ENCODE data around the gene MZT2A. TPM values are rescaled to one million over a fixed set of nuclear protein-coding genes. Genes with fewer than 3 reads are reported as not detected.

MZT2A gene
- total and polyA plus RNA-seq, 9 of the 15 experiments (the other 6 are each of a cell fraction or from before 2014, with no cell fraction given), result 5.8 to 355 (median 101) TPM

GRCh38 chr2:131492418-131493198 is 411 bp upstream of the MZT2A start (continued):
- TF ChIP-seq, protein P1, sequence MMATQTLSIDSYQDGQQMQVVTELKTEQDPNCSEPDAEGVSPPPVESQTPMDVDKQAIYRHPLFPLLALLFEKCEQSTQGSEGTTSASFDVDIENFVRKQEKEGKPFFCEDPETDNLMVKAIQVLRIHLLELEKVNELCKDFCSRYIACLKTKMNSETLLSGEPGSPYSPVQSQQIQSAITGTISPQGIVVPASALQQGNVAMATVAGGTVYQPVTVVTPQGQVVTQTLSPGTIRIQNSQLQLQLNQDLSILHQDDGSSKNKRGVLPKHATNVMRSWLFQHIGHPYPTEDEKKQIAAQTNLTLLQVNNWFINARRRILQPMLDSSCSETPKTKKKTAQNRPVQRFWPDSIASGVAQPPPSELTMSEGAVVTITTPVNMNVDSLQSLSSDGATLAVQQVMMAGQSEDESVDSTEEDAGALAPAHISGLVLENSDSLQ (IDR thresholded peaks at IDR 0.05), result 0 out of 2 replicates have a peak, but pooled peaks have one; percentile 4
- TF ChIP-seq FOSL1 (tag; conservative IDR thresholded peaks at IDR 0.05) (peak; percentile 39; the same call in 1 of the 2 replicates), CCNT2 (IDR thresholded peaks at IDR 0.05; ENCODE audit: borderline replicate concordance, extremely low read depth, insufficient read length, low read depth, low read length) (peak; percentile 26), TBP (optimal IDR thresholded peaks at IDR 0.05; ENCODE audit: low read depth, low read length) (peak; percentile 56), ELF1 (tag; IDR thresholded peaks at IDR 0.05) (no peak; the same call in 1 of the 2 replicates), KLF1 (tag; IDR thresholded peaks at IDR 0.05) (peak; percentile 74), ZBTB40 (IDR thresholded peaks at IDR 0.05) (peak; percentile 28; the same call in 1 of the 2 replicates), ZBTB40 (CRISPR knock-in tag; IDR thresholded peaks at IDR 0.05) (no peak), SOX6 (IDR thresholded peaks at IDR 0.05) (0 out of 2 replicates have a peak, but pooled peaks have one; percentile 44), ZNF263 (CRISPR knock-in tag; IDR thresholded peaks at IDR 0.05; ENCODE audit: borderline replicate concordance) (0 out of 2 replicates have a peak, but pooled peaks have one; percentile 23), YBX1 (IDR thresholded peaks at IDR 0.05) (no peak), KLF13 (tag; IDR thresholded peaks at IDR 0.05; ENCODE audit: borderline replicate concordance, low read depth) (peak; percentile 59; the same call in 1 of the 2 replicates), PTRF (tag; IDR thresholded peaks at IDR 0.05) (no peak), RB1 (IDR thresholded peaks at IDR 0.05; ENCODE audit: low read depth) (peak; percentile 99), ELF4 (CRISPR knock-in tag; IDR thresholded peaks at IDR 0.05) (no peak), MTA1 (IDR thresholded peaks at IDR 0.05; ENCODE audit: borderline replicate concordance) (peak; percentile 98)
- TF ChIP-seq, protein P2, sequence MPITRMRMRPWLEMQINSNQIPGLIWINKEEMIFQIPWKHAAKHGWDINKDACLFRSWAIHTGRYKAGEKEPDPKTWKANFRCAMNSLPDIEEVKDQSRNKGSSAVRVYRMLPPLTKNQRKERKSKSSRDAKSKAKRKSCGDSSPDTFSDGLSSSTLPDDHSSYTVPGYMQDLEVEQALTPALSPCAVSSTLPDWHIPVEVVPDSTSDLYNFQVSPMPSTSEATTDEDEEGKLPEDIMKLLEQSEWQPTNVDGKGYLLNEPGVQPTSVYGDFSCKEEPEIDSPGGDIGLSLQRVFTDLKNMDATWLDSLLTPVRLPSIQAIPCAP (CRISPR knock-in tag; IDR thresholded peaks at IDR 0.05; ENCODE audit: borderline replicate concordance), result 0 out of 2 replicates have a peak, but pooled peaks have one; percentile 47

All from K562 (cell line).